Measurements from ENCODE around the gene GALM. TPM values are rescaled to one million over a fixed set of nuclear protein-coding genes. Genes with fewer than 3 reads are reported as not detected.

GALM gene
- total and polyA plus RNA-seq, 2 of the 13 experiments (the other 11 are each of a cell fraction or from before 2014, with no cell fraction given) = 65.5 to 90.0 TPM

GRCh38 chr2:38653715-38654527, 12.0 kb upstream of the GALM start (continued):
- TF ChIP-seq KLF16 (CRISPR knock-in tag; IDR thresholded peaks at IDR 0.05) (no peak; a peak in 1 of 4 replicates), ZNF768 (CRISPR knock-in tag; IDR thresholded peaks at IDR 0.05) (peak; percentile 57; the same call in 1 of the 2 replicates), ARID3A (IDR thresholded peaks at IDR 0.05; ENCODE audit: low read depth, low read length) (no peak), PATZ1 (CRISPR knock-in tag; IDR thresholded peaks at IDR 0.05) (peak; percentile 44; the same call in 1 of the 2 replicates), ZFP37 (CRISPR knock-in tag; IDR thresholded peaks at IDR 0.05; ENCODE audit: borderline replicate concordance) (0 out of 2 replicates have a peak, but pooled peaks have one; percentile 18), THAP11 (CRISPR knock-in tag; IDR thresholded peaks at IDR 0.05) (peak; percentile 58; the same call in 1 of the 2 replicates), GMEB2 (CRISPR knock-in tag; IDR thresholded peaks at IDR 0.05; ENCODE audit: low read depth) (no peak), CHD2 (IDR thresholded peaks at IDR 0.05; ENCODE audit: low read depth, low read length) (0 out of 2 replicates have a peak, but pooled peaks have one; percentile 15), SMARCC2 (IDR thresholded peaks at IDR 0.05) (no peak), ZNF431 (CRISPR knock-in tag; IDR thresholded peaks at IDR 0.05; ENCODE audit: borderline replicate concordance, low read depth) (peak; percentile 64), ZSCAN21 (CRISPR knock-in tag; IDR thresholded peaks at IDR 0.05; ENCODE audit: borderline replicate concordance) (no peak), ZBTB26 (CRISPR knock-in tag; IDR thresholded peaks at IDR 0.05; ENCODE audit: borderline replicate concordance) (peak; percentile 93; the same call in 1 of the 2 replicates), KMT2B (CRISPR knock-in tag; IDR thresholded peaks at IDR 0.05) (0 out of 2 replicates have a peak, but pooled peaks have one; percentile 32), HES4 (CRISPR knock-in tag; IDR thresholded peaks at IDR 0.05; ENCODE audit: borderline replicate concordance) (0 out of 2 replicates have a peak, but pooled peaks have one; percentile 34), ZNF180 (CRISPR knock-in tag; IDR thresholded peaks at IDR 0.05; ENCODE audit: borderline replicate concordance, low read depth) (no peak), ZBTB25 (CRISPR knock-in tag; IDR thresholded peaks at IDR 0.05) (peak; percentile 36; the same call in 1 of the 2 replicates), KLF9 (CRISPR knock-in tag; IDR thresholded peaks at IDR 0.05; ENCODE audit: low read depth) (no peak)

All from HepG2 (cell line).